ENCODE data around the gene SLC45A3.
"Not testable (repeated sequence)": the region's sequence is repeated elsewhere in the genome, so short reads cannot be mapped to it uniquely, and the experiment has no call there.

SLC45A3 gene, protein sequence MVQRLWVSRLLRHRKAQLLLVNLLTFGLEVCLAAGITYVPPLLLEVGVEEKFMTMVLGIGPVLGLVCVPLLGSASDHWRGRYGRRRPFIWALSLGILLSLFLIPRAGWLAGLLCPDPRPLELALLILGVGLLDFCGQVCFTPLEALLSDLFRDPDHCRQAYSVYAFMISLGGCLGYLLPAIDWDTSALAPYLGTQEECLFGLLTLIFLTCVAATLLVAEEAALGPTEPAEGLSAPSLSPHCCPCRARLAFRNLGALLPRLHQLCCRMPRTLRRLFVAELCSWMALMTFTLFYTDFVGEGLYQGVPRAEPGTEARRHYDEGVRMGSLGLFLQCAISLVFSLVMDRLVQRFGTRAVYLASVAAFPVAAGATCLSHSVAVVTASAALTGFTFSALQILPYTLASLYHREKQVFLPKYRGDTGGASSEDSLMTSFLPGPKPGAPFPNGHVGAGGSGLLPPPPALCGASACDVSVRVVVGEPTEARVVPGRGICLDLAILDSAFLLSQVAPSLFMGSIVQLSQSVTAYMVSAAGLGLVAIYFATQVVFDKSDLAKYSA

GRCh38 chr1:205680073-205680851, at the start of gene SLC45A3:
Gene SLC45A3 (minus strand): TSS chr1:205680509. CDS start chr1:205664656, 15,853 bp downstream.
- peak; percentile 20 to 33 for DNase-seq (ENCODE audit: low read depth in 2 of 2)

DNA sequence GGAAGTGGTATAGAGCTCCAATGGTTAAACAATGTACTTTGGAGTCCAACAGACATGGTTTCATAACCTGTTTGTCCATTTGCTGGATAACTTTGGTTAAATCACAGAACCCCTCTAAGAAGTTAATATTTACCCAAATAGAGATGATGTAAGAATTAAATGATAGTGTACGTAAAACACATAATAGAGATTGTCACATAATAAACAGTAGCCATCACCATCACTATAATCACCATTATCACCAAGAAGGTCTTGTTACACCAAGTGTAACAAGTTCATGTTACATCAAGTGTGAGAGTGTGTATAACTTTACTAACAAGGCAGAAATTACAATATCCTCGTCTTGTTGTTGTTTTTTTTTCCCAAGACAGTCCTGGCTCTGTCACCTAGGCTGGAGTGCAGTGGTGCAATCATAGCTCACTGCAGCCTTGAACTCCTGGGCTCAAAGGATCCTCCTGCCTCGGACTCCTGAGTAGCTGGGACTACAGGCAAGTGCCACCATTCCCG, 46.4 kb upstream of the SLC45A3 start:
- no peak for DNase-seq (ENCODE audit: low read depth in 2 of 2)

DNA sequence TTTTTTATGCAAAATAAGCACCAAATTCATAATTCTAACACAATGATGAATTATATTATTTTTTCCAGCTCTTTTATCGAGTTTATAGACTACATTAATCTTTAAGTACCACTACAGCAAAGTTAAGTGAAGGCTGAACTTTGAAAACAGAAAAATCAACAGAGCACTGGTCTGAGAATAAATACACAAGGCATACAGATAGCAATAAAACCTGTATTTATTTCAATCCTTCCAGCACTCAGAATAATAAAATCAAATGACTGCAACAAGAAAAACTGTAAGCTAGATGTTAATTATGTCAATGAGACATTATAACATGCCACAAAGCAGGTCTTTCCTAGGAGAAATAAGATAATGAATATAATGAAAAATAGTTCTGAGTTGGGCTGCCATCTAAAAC, 45.2 kb upstream of the SLC45A3 start:
- DNase-seq (ENCODE audit: low read depth in 2 of 2) = no peak

- DNase-seq (ENCODE audit: low read depth in 2 of 2) = not testable (repeated sequence)
These were observed 40.4 kb upstream of the SLC45A3 start for GRCh38 chr1:205720740-205721139.

DNA sequence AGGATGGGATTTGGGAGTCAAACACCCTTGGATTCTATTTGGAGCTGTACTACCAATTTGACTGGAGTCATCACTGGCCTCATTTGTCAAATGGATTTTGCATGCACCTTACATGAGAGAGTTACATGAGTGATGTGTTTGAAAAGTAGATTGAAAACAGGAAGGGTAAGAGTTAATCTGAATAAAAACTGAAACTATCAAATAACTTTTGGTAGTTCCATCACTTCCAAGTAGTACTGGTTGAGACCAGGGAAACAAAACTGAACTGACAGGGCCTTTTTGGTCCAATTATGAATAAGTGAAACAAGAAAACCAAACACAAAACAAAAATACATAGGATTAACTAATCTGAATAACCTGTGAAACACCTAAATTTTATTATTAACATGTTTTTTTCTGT, 39.5 kb upstream of the SLC45A3 start:
- no peak for DNase-seq (ENCODE audit: low read depth in 2 of 2)

DNA sequence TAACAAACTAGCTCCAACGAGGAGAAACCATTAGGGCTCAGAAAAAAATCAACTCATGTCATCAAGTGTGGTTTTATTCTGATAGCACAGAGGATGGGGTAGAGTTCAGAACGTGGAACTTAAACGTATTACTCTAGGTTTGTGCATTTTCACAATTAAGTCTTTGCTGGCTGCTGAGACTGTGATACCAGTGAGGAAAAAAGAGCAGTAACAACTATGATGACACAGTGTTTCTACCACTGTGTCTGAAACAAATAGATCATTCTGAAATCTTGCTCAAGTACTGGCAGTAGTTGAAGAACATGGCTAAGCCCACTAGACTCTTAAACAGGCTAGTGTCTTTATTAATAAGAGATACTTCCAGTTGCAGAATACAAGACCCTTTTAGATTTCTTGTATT, 38.7 kb upstream of the SLC45A3 start:
- no peak for DNase-seq (ENCODE audit: low read depth in 2 of 2)

DNA sequence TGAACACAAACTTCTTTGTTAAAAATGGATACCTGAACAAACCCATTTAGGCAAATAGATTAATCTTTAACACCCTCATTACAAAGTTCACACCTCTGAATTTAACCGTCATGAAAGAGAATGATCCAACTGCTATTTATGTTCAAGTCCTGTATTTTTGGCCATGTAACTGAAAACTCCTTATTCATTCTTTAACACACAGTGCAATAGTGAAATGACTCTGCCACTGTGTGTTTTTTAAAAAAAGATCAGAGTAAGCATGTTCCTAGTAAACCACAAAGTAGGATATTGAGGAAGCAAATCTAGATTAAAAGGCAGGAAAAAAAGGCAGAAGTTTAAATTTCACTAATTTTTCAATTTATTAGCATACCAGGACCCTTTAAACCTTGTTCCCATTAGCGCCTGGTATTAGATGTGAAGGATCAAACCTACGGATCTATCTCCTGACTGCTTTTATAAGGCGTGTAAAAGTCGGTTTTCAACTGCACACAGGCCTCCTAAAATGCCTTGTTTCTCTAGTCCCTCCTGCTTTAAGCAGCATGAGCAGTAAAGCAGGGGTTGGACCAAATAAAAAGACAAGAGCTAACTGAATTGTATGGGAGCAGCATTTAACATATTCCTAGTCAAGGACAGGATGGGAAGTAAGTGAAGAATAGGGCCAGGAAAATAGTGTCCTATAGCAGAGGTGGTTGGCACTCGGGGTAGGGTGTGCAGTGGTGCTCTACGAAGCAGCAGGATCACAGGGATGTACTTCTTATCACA, 36.2 kb upstream of the SLC45A3 start:
- DNase-seq (ENCODE audit: low read depth in 2 of 2) = no peak

- no peak for DNase-seq (ENCODE audit: low read depth in 2 of 2)
These were observed 35.3 kb upstream of the SLC45A3 start for GRCh38 chr1:205715628-205716027.

GRCh38 chr1:205714906-205715246, 34.6 kb upstream of the SLC45A3 start:
- DNase-seq (ENCODE audit: low read depth in 2 of 2) = no peak

- DNase-seq (ENCODE audit: low read depth in 2 of 2) = no peak
These were observed 34.0 kb upstream of the SLC45A3 start for GRCh38 chr1:205714190-205714905.

- DNase-seq (ENCODE audit: low read depth in 2 of 2) = peak in 1 of 2 donors; percentile 29
These were observed 31.1 kb upstream of the SLC45A3 start for GRCh38 chr1:205711105-205712048.

DNA sequence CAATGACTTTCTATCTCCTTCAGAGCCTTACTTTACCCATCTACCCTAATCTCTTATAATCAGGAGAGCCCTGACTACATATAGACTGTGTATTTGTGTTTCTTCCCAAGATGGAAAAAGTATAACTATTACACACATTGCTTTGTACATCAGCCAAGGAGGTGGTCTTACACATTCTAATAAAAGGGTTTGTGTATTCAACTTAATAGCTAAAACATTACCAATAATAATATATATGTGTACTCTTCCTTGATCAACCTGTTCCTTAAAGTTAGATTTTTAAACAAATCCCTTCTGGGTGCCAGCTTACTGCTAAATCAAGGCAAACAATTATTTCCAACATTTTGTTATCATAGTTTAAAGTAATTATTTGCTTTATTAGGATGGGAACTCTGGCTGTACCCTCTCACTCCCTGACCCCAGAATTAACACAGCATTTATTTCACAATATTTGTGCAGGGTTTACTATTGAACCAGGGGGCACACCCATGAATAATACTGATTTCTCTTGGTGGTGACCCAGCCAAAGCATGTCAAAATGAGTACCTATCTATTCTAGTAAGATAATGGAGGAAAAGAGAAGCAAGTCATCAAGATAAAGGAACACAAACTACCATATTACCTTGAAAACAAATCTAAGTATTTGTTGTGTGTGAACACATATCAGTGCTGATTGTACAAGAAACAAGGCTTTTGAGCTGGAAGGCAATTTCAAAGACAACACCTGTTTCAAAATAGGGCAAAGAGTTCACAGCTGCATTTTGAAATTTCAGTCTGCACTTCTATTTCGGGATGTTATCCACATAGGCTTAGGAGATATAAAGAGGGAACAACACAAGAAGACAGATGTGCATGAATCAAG, 30.1 kb upstream of the SLC45A3 start:
- no peak for DNase-seq (ENCODE audit: low read depth in 2 of 2)

- no peak for DNase-seq (ENCODE audit: low read depth in 2 of 2)
These were observed 29.3 kb upstream of the SLC45A3 start for GRCh38 chr1:205709640-205710039.

DNA sequence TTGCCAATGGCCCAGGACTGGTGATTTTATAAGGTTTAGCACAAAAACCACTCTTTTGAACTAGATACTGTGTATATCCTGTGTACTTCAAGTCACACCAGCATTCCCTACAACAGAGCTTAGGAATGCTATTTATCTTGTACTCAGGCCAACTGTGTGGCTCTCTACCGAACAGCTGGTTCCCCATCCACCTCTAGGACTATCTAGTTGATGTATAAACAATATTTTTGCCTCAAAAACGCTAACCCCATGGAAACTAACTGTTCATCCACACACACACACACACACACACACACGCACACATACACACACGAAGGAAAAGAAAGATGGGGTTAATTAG, 28.7 kb upstream of the SLC45A3 start:
- DNase-seq (ENCODE audit: low read depth in 2 of 2) = no peak

GRCh38 chr1:205706601-205707502, 26.5 kb upstream of the SLC45A3 start:
- DNase-seq (ENCODE audit: low read depth in 2 of 2) = no peak

GRCh38 chr1:205704903-205705302, 24.6 kb upstream of the SLC45A3 start:
- DNase-seq (ENCODE audit: low read depth in 2 of 2) = no peak

DNA sequence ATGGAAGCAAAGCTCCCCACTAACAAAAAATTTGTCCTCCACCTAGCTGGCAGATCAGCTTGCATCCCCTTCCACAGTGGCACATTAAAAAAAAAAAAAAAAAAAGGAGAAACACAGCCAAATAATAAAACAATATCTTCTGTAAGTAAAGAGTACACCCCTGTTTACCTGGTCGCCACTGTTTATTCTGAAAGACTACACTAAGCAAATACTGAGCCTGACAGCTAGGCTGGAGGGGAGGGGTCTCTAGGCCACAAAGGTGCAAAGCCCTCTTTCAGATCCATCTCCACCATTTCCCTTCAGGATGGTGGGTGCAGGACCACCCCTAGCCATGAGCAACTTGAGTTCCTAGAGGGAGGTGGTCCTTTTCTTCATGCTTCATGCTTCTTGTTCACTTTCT, 22.8 kb upstream of the SLC45A3 start:
- no peak for DNase-seq (ENCODE audit: low read depth in 2 of 2)

- DNase-seq (ENCODE audit: low read depth in 2 of 2) = no peak
These were observed 21.6 kb upstream of the SLC45A3 start for GRCh38 chr1:205701891-205702290.

Data from stimulated activated CD8-positive, alpha-beta memory T cell treated with anti-CD3 and anti-CD28 coated beads, Interleukin-2, amount 100 ng/mL, for 48 hours (primary cell).